B cell (primary cell): ENCODE results near the gene NOL9. TPM values are rescaled to one million over a fixed set of nuclear protein-coding genes. Genes with fewer than 3 reads are reported as not detected.

Source experiments
- ATAC-seq: fragments of 200-7000 bp; cut with Tn5 transposase; one replicate; pipeline ENCODE4 v1.10.0; 2021; ENCODE audit warnings: low read depth, mild to moderate bottlenecking, moderate number of reproducible peaks, moderate library complexity
- CTCF ChIA-PET: fragments of 350-600 bp; sonication (Branson Sonifier 250); formaldehyde crosslinking; loops from one replicate; lab custom pipeline; 2021; ENCODE audit warnings: antibody characterized with exemption, inconsistent platforms; lab: Charles Lee
- POLR2A ChIA-PET: fragments of 350-600 bp; sonication (Branson Sonifier 250); formaldehyde crosslinking; loops from one replicate; lab custom pipeline; 2021; ENCODE audit warnings: antibody characterized with exemption; lab: Charles Lee
- DNase-seq: peaks from one replicate; pipeline ENCODE4 v3.0.0; 2013
- H2AFZ ChIP-seq: 2 replicates; pipeline ENCODE4 v1.6.1; 2012; ENCODE audit warnings: mild to moderate bottlenecking, low read depth, low read length; ENCODE audit not compliant: insufficient read depth, poor library complexity, severe bottlenecking
- H3K27ac ChIP-seq, 2 donors: 1 replicate in 1 of 2; 2 replicates in 1 of 2; pipeline ENCODE4 v1.5.1; 2012 to 2013; ENCODE audit warnings: low read length in 2 of 2, mild to moderate bottlenecking in 2 of 2, moderate library complexity in 1 of 2
- H3K27me3 ChIP-seq, 4 experiments: fragments of 200-600 bp in 1 of 4; sonication (generic) in 1 of 4; replicated peaks in 1 of 4; 1 replicate in 2 of 4; 2 replicates in 2 of 4; pipeline versions ENCODE4 v1.6.1 to v1.7.0; 2013 to 2016; ENCODE audit warnings: low read length in 3 of 4, mild to moderate bottlenecking in 2 of 4, mixed read lengths in 1 of 4, moderate library complexity in 1 of 4; ENCODE audit not compliant: insufficient read depth in 4 of 4, control insufficient read depth in 3 of 4; ENCODE audit errors: control extremely low read depth in 1 of 4
- H3K36me3 ChIP-seq, 2 experiments: replicated peaks in 1 of 2; 1 replicate in 1 of 2; 2 replicates in 1 of 2; pipeline versions ENCODE4 v1.6.1 to v1.7.1; 2013; ENCODE audit warnings: low read length in 1 of 2; ENCODE audit not compliant: insufficient read depth in 2 of 2, control insufficient read depth in 1 of 2; ENCODE audit errors: control extremely low read depth in 1 of 2, extremely low read depth in 1 of 2
- H3K4me1 ChIP-seq, 2 donors: fragments of 200-600 bp in 1 of 2; sonication (generic) in 1 of 2; 1 replicate in 1 of 2; 2 replicates in 1 of 2; pipeline versions ENCODE4 v1.5.1 to v1.6.1; 2013 to 2017; ENCODE audit warnings: low read length in 2 of 2; ENCODE audit not compliant: control insufficient read depth in 2 of 2, insufficient read depth in 2 of 2
- H3K4me2 ChIP-seq: replicated peaks from 2 replicates; pipeline ENCODE3; 2012; ENCODE audit warnings: mild to moderate bottlenecking, low read depth, low read length; ENCODE audit not compliant: poor library complexity, severe bottlenecking
- H3K4me3 ChIP-seq, 5 experiments: fragments of 200-600 bp in 1 of 5; sonication (generic) in 1 of 5; 1 replicate in 3 of 5; 2 replicates in 2 of 5; pipeline versions ENCODE4 v1.5.1 to v1.7.0; 2011 to 2016; ENCODE audit warnings: low read length in 4 of 5, mild to moderate bottlenecking in 4 of 5, low read depth in 2 of 5, control low read depth in 1 of 5, moderate library complexity in 1 of 5; ENCODE audit not compliant: insufficient read depth in 1 of 5; ENCODE audit errors: control extremely low read depth in 1 of 5, extremely low read depth in 1 of 5
- H3K79me2 ChIP-seq: fragments of 200-600 bp; sonication (generic); one replicate; pipeline ENCODE4 v1.6.0; 2016; ENCODE audit warnings: low read length; ENCODE audit not compliant: control insufficient read depth, insufficient read depth
- H3K9ac ChIP-seq: fragments of 200-600 bp; sonication (generic); 2 replicates; pipeline ENCODE4 v1.6.1; 2017; ENCODE audit warnings: mild to moderate bottlenecking, low read length, moderate library complexity
- H3K9me3 ChIP-seq, 3 donors: one replicate each; pipeline versions ENCODE4 v1.6.1 to v1.7.1; 2013; ENCODE audit warnings: low read length in 2 of 3; ENCODE audit not compliant: control insufficient read depth in 2 of 3, insufficient read depth in 1 of 3; ENCODE audit errors: control extremely low read depth in 1 of 3
- H4K20me1 ChIP-seq: 2 replicates; pipeline ENCODE4 v1.6.0; 2012; ENCODE audit warnings: mild to moderate bottlenecking, low read length; ENCODE audit not compliant: insufficient read depth, control insufficient read depth, poor library complexity, severe bottlenecking
- H3K27ac Mint-ChIP-seq: one replicate; pipeline ENCODE4 v1.8.0; 2021; ENCODE audit warnings: mixed read lengths
- H3K27me3 Mint-ChIP-seq: one replicate; pipeline ENCODE4 v1.8.0; 2021; ENCODE audit warnings: mixed read lengths
- H3K4me1 Mint-ChIP-seq: one replicate; pipeline ENCODE4 v1.8.0; 2021; ENCODE audit warnings: mixed read lengths
- H3K4me3 Mint-ChIP-seq: one replicate; pipeline ENCODE4 v1.8.0; 2021; ENCODE audit warnings: mixed read lengths
- H3K9me3 Mint-ChIP-seq: one replicate; pipeline ENCODE4 v1.8.0; 2022; ENCODE audit warnings: mixed read lengths; ENCODE audit not compliant: insufficient read depth
- EZH2 ChIP-seq: IDR thresholded peaks from 2 replicates; pipeline ENCODE4 v1.6.1; 2012; ENCODE audit warnings: borderline replicate concordance, low read depth, mild to moderate bottlenecking, moderate library complexity, low read length; ENCODE audit not compliant: insufficient read depth, poor library complexity, severe bottlenecking
- WGBS: methylation state at CpG from one replicate; pipeline ENCODE4 v1.1.5; 2013; ENCODE audit warnings: missing lambda C conversion rate; ENCODE audit not compliant: insufficient coverage; 5-methylcytosine and 5-hydroxymethylcytosine counted together
- intact Hi-C: fragments of 100-400 bp; cut with micrococcal nuclease; formaldehyde crosslinking; loops from one replicate; pipeline ENCODE4 v1.10.0; 2022
- polyA plus RNA-seq: library from polyadenylated mRNA; depleted of rRNA; stranded (reverse); fragments of >200 nt; gene quantifications from 2 replicates; pipeline ENCODE4 v1.2.3, GENCODE V29; 2012
- total RNA-seq, 2 donors: library from RNA; stranded (reverse); fragments of 120-200 nt in 1 of 2; gene quantifications; 1 replicate in 1 of 2; 2 replicates in 1 of 2; pipeline versions ENCODE4 v1.2.3 to v1.2.4, GENCODE V29; 2013 to 2022
- TF ChIP-seq, protein P1 (sequence below): fragments of 200-600 bp; IDR thresholded peaks from one replicate; pipeline ENCODE4 v1.8.0; 2022; ENCODE audit warnings: antibody characterized with exemption, mild to moderate bottlenecking

Gene NOL9
- total and polyA plus RNA-seq, 2 donors (not counting 1 experiment from before 2014, with no cell fraction given), result 23.8 to 49.5 TPM

DNA sequence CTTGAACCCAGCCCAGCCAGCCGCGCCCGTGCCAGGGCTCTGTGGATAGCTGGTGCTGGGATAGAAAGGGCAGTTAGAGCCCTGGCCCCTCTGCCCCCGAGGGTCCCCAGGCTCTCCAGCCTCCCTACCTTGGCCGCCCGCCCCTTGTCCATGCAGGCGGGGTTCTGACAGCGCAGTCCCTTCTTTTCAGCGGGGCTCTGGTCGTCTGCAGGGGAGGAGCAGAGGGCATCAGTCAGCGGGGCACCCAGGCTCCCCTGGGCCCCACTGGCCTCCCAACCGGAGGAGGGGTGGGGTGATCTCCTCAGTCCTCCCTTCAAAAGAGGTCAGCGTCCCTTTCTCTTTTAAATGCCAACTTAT, 58.0 kb downstream of the NOL9 start:
- no peak overlapping the region for H3K27ac ChIP-seq
- WGBS, result 41% methylated on average over 6 of the region's 13 CpGs
- peaks cover 13 to 17% of the 10 kb centered on the region in 2 donors for H3K4me1 ChIP-seq
- H3K4me2 ChIP-seq, result peak overlapping the region; percentile 89
- Mint-ChIP-seq H3K27me3 (peaks cover 32% of the 10 kb centered on the region), H3K9me3 (no peaks in the 10 kb centered on the region), H3K27ac (no peak overlapping the region), H3K4me1 (peaks cover 17% of the 10 kb centered on the region), H3K4me3 (peak overlapping the region; percentile 63)
- DNase-seq, result no peak
- no peaks in the 10 kb centered on the region for H3K9me3 ChIP-seq
- intact Hi-C loops, result no loop called here
- TF ChIP-seq, protein P1, sequence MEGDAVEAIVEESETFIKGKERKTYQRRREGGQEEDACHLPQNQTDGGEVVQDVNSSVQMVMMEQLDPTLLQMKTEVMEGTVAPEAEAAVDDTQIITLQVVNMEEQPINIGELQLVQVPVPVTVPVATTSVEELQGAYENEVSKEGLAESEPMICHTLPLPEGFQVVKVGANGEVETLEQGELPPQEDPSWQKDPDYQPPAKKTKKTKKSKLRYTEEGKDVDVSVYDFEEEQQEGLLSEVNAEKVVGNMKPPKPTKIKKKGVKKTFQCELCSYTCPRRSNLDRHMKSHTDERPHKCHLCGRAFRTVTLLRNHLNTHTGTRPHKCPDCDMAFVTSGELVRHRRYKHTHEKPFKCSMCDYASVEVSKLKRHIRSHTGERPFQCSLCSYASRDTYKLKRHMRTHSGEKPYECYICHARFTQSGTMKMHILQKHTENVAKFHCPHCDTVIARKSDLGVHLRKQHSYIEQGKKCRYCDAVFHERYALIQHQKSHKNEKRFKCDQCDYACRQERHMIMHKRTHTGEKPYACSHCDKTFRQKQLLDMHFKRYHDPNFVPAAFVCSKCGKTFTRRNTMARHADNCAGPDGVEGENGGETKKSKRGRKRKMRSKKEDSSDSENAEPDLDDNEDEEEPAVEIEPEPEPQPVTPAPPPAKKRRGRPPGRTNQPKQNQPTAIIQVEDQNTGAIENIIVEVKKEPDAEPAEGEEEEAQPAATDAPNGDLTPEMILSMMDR, result no peak
- no peak for TF ChIP-seq EZH2
- H2AFZ ChIP-seq, result no peak overlapping the region
- CTCF ChIA-PET, result no interaction called here
- H3K79me2 ChIP-seq, result no peaks in the 10 kb centered on the region
- H3K36me3 ChIP-seq, result no peaks in the 10 kb centered on the region
- H3K27me3 ChIP-seq, result peaks cover 0 to 38% (median 12%) of the 10 kb centered on the region in 4 experiments
- H3K9ac ChIP-seq, result no peak overlapping the region
- no peak overlapping the region for H3K4me3 ChIP-seq
- no peaks in the 10 kb centered on the region for H4K20me1 ChIP-seq
- POLR2A ChIA-PET, result no interaction called here
- no peak for ATAC-seq

DNA sequence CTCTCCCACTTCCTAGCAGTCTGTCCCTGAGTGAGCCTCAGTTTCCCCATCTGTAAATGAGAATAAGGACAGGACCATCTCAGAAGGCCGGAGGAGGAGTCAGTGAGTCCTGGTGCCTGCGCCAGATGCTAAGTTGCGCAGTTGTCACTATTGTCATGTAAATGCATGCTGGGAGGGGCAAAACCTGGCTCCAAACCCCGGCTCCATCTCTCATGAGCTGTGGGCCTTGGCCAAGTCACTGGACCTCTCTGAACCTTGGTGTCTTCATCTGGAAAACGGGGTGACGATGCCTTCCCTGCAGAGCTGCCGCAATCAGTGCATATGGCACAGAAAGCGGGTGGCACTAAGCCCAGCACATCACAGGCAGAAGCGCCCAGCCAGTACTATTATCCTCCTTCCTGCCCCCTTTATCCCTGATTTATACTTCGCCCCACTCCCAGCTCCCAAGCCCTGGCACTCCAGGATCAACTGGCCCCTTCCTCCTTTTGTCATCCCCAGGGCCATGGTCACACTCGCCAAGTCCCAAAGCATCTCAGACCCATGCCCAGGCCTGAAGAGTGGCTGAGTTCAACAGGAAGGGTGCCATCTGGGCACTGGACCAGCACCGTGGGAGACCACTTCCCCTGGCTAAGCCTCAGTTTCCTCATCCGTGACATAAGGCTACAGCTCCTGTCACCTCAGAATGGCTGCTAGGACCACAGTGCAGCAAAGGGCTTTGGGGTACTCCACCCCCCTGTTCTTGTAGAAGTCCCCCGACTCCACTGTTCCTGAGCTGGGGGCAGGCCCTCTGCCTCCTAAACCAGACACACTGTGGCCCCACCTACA, 58.6 kb downstream of the NOL9 start:
- intact Hi-C loops, result no loop called here
- H3K4me3 ChIP-seq, result no peak overlapping the region
- Mint-ChIP-seq H3K27me3 (peaks cover 26% of the 10 kb centered on the region), H3K4me1 (peaks cover 21% of the 10 kb centered on the region), H3K4me3 (peak overlapping the region; percentile 63), H3K9me3 (no peaks in the 10 kb centered on the region), H3K27ac (no peak overlapping the region)
- TF ChIP-seq, protein P1, result no peak
- TF ChIP-seq EZH2, result no peak
- no peak overlapping the region for H2AFZ ChIP-seq
- H3K9me3 ChIP-seq, result no peaks in the 10 kb centered on the region
- no peaks in the 10 kb centered on the region for H3K79me2 ChIP-seq
- POLR2A ChIA-PET, result no interaction called here
- WGBS, result 77% methylated on average over 14 of the region's 14 CpGs
- H3K27me3 ChIP-seq, result peaks cover 0 to 38% (median 12%) of the 10 kb centered on the region in 4 experiments
- CTCF ChIA-PET, result interaction anchor here (1.5 kb wide), 1 partner anchor 10 kb away, joined by 3 read pairs; no protein-coding TSS in a partner anchor
- H3K4me1 ChIP-seq, result peaks cover 17 to 23% of the 10 kb centered on the region in 2 donors
- H3K27ac ChIP-seq, result no peak overlapping the region
- DNase-seq (no peak), ATAC-seq (no peak)
- no peaks in the 10 kb centered on the region for H3K36me3 ChIP-seq
- no peaks in the 10 kb centered on the region for H4K20me1 ChIP-seq
- peak overlapping the region; percentile 89 for H3K4me2 ChIP-seq
- no peak overlapping the region for H3K9ac ChIP-seq
